Measurements from ENCODE around the gene PRSS27. TPM values are rescaled to one million over a fixed set of nuclear protein-coding genes. Genes with fewer than 3 reads are reported as not detected.
"Not testable (repeated sequence)": the region's sequence is repeated elsewhere in the genome, so short reads cannot be mapped to it uniquely, and the experiment has no call there.

The PRSS27 gene
- total and polyA plus RNA-seq, 2 of the 8 experiments (the other 6 are each of a cell fraction or from before 2014, with no cell fraction given): 1.3 to 7.5 TPM

GRCh38 chr16:2683041-2683440 lies 37.0 kb downstream of the PRSS27 start:
- peak overlapping the region; percentile 86 to 95 (median 93) for H3K4me3 ChIP-seq (ENCODE audit: extremely low read depth in 1 of 4, insufficient read depth in 2 of 4, low read depth in 3 of 4, low read length in 4 of 4)
- peaks cover 0 to 32% of the 10 kb centered on the region in 2 experiments; a peak in 3 of 4 replicates for H3K79me2 ChIP-seq (ENCODE audit: control insufficient read depth in 1 of 2, insufficient read depth in 2 of 2, low read length in 2 of 2)
- H3K79me1 ChIP-seq (ENCODE audit: low read depth, low read length): peaks cover 12% of the 10 kb centered on the region; the same call in 1 of the 2 replicates
- WGBS, 2 experiments (ENCODE audit: extremely low coverage in 1 of 2, insufficient coverage in 1 of 2, insufficient read length in 1 of 2, insufficient replicate concordance in 2 of 2, low coverage in 1 of 2, low lambda C conversion rate in 2 of 2, missing lambda C conversion rate in 1 of 2): 24% methylated on average over 13 of the region's 13 CpGs; no CpG with 5 or more reads in 1 of the 2 experiments
- H2AFZ ChIP-seq (ENCODE audit: low read length); H3K23ac ChIP-seq (ENCODE audit: insufficient read length); H2BK120ac ChIP-seq (replicated peaks; ENCODE audit: low read depth, low read length); H3K9me3 ChIP-seq (ENCODE audit: insufficient read depth in 2 of 2, low read depth in 1 of 2, low read length in 1 of 2); H4K5ac ChIP-seq (ENCODE audit: insufficient read length, low read depth, low read length); H3K4ac ChIP-seq (replicated peaks; ENCODE audit: insufficient read length, low read depth, low read length); H3K18ac ChIP-seq (ENCODE audit: extremely low read depth, low read length); FAIRE-seq; H2BK12ac ChIP-seq (ENCODE audit: low read depth, low read length); H2BK15ac ChIP-seq (ENCODE audit: low read length); DNase-seq (ENCODE audit: low read depth in 1 of 2, low spot score in 2 of 2); H3K36me3 ChIP-seq (ENCODE audit: control insufficient read depth in 2 of 4, insufficient read depth in 4 of 4, low read length in 3 of 4); H2BK20ac ChIP-seq (ENCODE audit: low read length); H2AK5ac ChIP-seq (ENCODE audit: low read depth, low read length); H4K91ac ChIP-seq (replicated peaks; ENCODE audit: insufficient read length, low read length); H3K4me1 ChIP-seq (replicated peaks in 1 of 4; ENCODE audit: control insufficient read depth in 3 of 4, insufficient read depth in 4 of 4, low read length in 3 of 4); CTCF ChIA-PET (ENCODE audit: partially characterized antibody); H3K56ac ChIP-seq (replicated peaks; ENCODE audit: insufficient read length, low read depth, low read length); H3K27me3 ChIP-seq (replicated peaks in 1 of 4; ENCODE audit: control insufficient read depth in 3 of 4, extremely low read depth in 1 of 4, insufficient read depth in 3 of 4, low read length in 3 of 4); H3K23me2 ChIP-seq (ENCODE audit: low read depth, low read length); H3K14ac ChIP-seq (ENCODE audit: insufficient read length): not testable (repeated sequence)
- H3K27ac ChIP-seq (ENCODE audit: low read depth, low read length): 0 out of 2 replicates have a peak overlapping the region, but pooled peaks have one; percentile 49
- peak overlapping the region; percentile 80 to 93 (median 85) for H3K9ac ChIP-seq (replicated peaks in 1 of 4; ENCODE audit: extremely low read depth in 1 of 4, low read depth in 3 of 4, low read length in 3 of 4)
- POLR2A ChIA-PET (ENCODE audit: partially characterized antibody): interaction anchor here (1.0 to 2.5 kb wide), 10 partner anchors 9 to 229 kb away, joined by 3 to 17 read pairs (median 5); partner anchors contain the start of gene FLYWCH1
- peak overlapping the region; percentile 95; the same call in 1 of the 2 replicates for H4K8ac ChIP-seq (ENCODE audit: extremely low read depth, insufficient read depth, low read length)
- peak overlapping the region; percentile 68 to 81 for H3K4me2 ChIP-seq (ENCODE audit: insufficient read depth in 1 of 2, low read depth in 2 of 2, low read length in 2 of 2)
- H2BK5ac ChIP-seq (ENCODE audit: low read depth, low read length): peak overlapping the region; percentile 66; the same call in 1 of the 2 replicates
- H4K20me1 ChIP-seq (replicated peaks in 1 of 2; ENCODE audit: control insufficient read depth in 1 of 2, insufficient read depth in 2 of 2, low read length in 2 of 2): peaks cover 0 to 11% of the 10 kb centered on the region in 2 experiments
